Omental fat pad (tissue), 4 donors: ENCODE data around the gene ASIC3. TPM values are rescaled to one million over a fixed set of nuclear protein-coding genes. Genes with fewer than 3 reads are reported as not detected.
"Not testable (repeated sequence)": the region's sequence is repeated elsewhere in the genome, so short reads cannot be mapped to it uniquely, and the experiment has no call there.

Source experiments
- ATAC-seq: fragments of 150-250 bp; one replicate; pipeline ENCODE4 v1.9.1; 2016; ENCODE audit warnings: mild to moderate bottlenecking, moderate library complexity; ENCODE audit not compliant: low FRiP score
- DNase-seq: peaks from one replicate; pipeline ENCODE4 v3.0.0-alpha.2; 2019; ENCODE audit warnings: low spot score
- CTCF ChIP-seq, 3 donors: fragments of 450-650 bp; IDR thresholded peaks; one replicate each; pipeline ENCODE4 v1.5.1; 2016 to 2017; ENCODE audit warnings: antibody characterized with exemption in 3 of 3, mild to moderate bottlenecking in 3 of 3, moderate library complexity in 2 of 3
- total RNA-seq, 4 donors: library from RNA; depleted of rRNA; stranded (reverse); fragments of >200 nt; gene quantifications; one replicate each; pipeline ENCODE4 v1.1.0, GENCODE V29; 2016

The ASIC3 gene
- total RNA-seq, 4 donors from 2014 or later, result 1.6 to 3.2 (median 2.3) TPM

GRCh38 chr7:151018421-151019129 is 29.8 kb upstream of the ASIC3 start:
- ATAC-seq (no peak), DNase-seq (no peak)
- TF ChIP-seq CTCF (IDR thresholded peaks at IDR 0.05), result no peak

GRCh38 chr7:151019130-151019447 is 29.2 kb upstream of the ASIC3 start:
- no peak for DNase-seq
- no peak for TF ChIP-seq CTCF (IDR thresholded peaks at IDR 0.05)
- ATAC-seq, result no peak

GRCh38 chr7:151020231-151020630 is 28.1 kb upstream of the ASIC3 start:
- DNase-seq (no peak), ATAC-seq (no peak)
- TF ChIP-seq CTCF (IDR thresholded peaks at IDR 0.05), result no peak

- DNase-seq (no peak), ATAC-seq (no peak)
- TF ChIP-seq CTCF (IDR thresholded peaks at IDR 0.05), result no peak
Measured at GRCh38 chr7:151023232-151023631, 25.1 kb upstream of the ASIC3 start.

GRCh38 chr7:151024435-151025056 is 23.8 kb upstream of the ASIC3 start, which contains the start of gene ATG9B:
Gene ATG9B, minus strand, starts transcription at chr7:151024494. Its CDS starts 71 bp downstream, at chr7:151024423.
- DNase-seq, result no peak
- ATAC-seq, result no peak
- no peak for TF ChIP-seq CTCF (IDR thresholded peaks at IDR 0.05)

- DNase-seq, result no peak
- no peak for ATAC-seq
- TF ChIP-seq CTCF (IDR thresholded peaks at IDR 0.05), result no peak
Measured at GRCh38 chr7:151025924-151026671, 22.2 kb upstream of the ASIC3 start.

- peak; percentile 62 for ATAC-seq
- not testable (repeated sequence) for DNase-seq
Measured at GRCh38 chr7:151026771-151027727, 21.3 kb upstream of the ASIC3 start.

- not testable (repeated sequence) for DNase-seq, ATAC-seq
Measured at GRCh38 chr7:151027728-151028130, 20.6 kb upstream of the ASIC3 start.
